ENCODE results near the gene PRPF31.
"Not testable (repeated sequence)": the region's sequence is repeated elsewhere in the genome, so short reads cannot be mapped to it uniquely, and the experiment has no call there.

PRPF31 gene

GRCh38 chr19:54168174-54168917 is 52.8 kb downstream of the PRPF31 start:
- peak; percentile 97 for DNase-seq

- DNase-seq = no peak
Observed at GRCh38 chr19:54169149-54169740, 53.7 kb downstream of the PRPF31 start.

- not testable (repeated sequence) for DNase-seq
Observed at GRCh38 chr19:54171736-54172431, 56.3 kb downstream of the PRPF31 start.

- DNase-seq = no peak
Observed at GRCh38 chr19:54172471-54173358, 57.2 kb downstream of the PRPF31 start, which contains the start of gene TMC4. Gene TMC4, minus strand, starts transcription at chr19:54173160. Its CDS starts 43 bp downstream, at chr19:54173117.

- no peak for DNase-seq
Observed at GRCh38 chr19:54173359-54173699, 57.8 kb downstream of the PRPF31 start.

- no peak for DNase-seq
Observed at GRCh38 chr19:54173951-54174834, 58.6 kb downstream of the PRPF31 start.

GRCh38 chr19:54178581-54179261 is 63.2 kb downstream of the PRPF31 start:
- DNase-seq = peak; percentile 79

GRCh38 chr19:54179262-54179852 is 63.8 kb downstream of the PRPF31 start:
- no peak for DNase-seq

- DNase-seq = no peak
Observed at GRCh38 chr19:54179921-54180461, 64.4 kb downstream of the PRPF31 start.

GRCh38 chr19:54180691-54181091 is 65.1 kb downstream of the PRPF31 start:
- DNase-seq = no peak
